ENCODE results near the gene BCLAF1.
"Not testable (repeated sequence)": the region's sequence is repeated elsewhere in the genome, so short reads cannot be mapped to it uniquely, and the experiment has no call there.

The BCLAF1 gene

GRCh38 chr6:136312975-136313374 is 23.3 kb upstream of the BCLAF1 start:
- H3K4me3 ChIP-seq (ENCODE audit: control insufficient read depth, low read depth, low read length), result no peak overlapping the region
- TF ChIP-seq CTCF (IDR thresholded peaks at IDR 0.05; ENCODE audit: control insufficient read depth, insufficient read depth, low read depth, low read length, missing control alignments), result no peak
- no peak for DNase-seq (ENCODE audit: low read depth)

- no peak for TF ChIP-seq CTCF (IDR thresholded peaks at IDR 0.05; ENCODE audit: control insufficient read depth, insufficient read depth, low read depth, low read length, missing control alignments)
- H3K4me3 ChIP-seq (ENCODE audit: control insufficient read depth, low read depth, low read length), result no peak overlapping the region
Observed at GRCh38 chr6:136309729-136310311, 20.2 kb upstream of the BCLAF1 start.

GRCh38 chr6:136309171-136309570 is 19.5 kb upstream of the BCLAF1 start:
- DNase-seq (ENCODE audit: low read depth), result no peak
- TF ChIP-seq CTCF (IDR thresholded peaks at IDR 0.05; ENCODE audit: control insufficient read depth, insufficient read depth, low read depth, low read length, missing control alignments), result no peak
- H3K4me3 ChIP-seq (ENCODE audit: control insufficient read depth, low read depth, low read length), result no peak overlapping the region

More at GRCh38 chr6:136309729-136310311, 20.2 kb upstream of the BCLAF1 start:
- DNase-seq (ENCODE audit: low read depth), result no peak

- not testable (repeated sequence) for H3K4me3 ChIP-seq (ENCODE audit: control insufficient read depth, low read depth, low read length); DNase-seq (ENCODE audit: low read depth)
Observed at GRCh38 chr6:136308469-136308868, 18.8 kb upstream of the BCLAF1 start.

GRCh38 chr6:136307351-136307750 is 17.7 kb upstream of the BCLAF1 start:
- no peak for DNase-seq (ENCODE audit: low read depth)
- H3K4me3 ChIP-seq (ENCODE audit: control insufficient read depth, low read depth, low read length), result no peak overlapping the region
- TF ChIP-seq CTCF (IDR thresholded peaks at IDR 0.05; ENCODE audit: control insufficient read depth, insufficient read depth, low read depth, low read length, missing control alignments), result no peak

- H3K4me3 ChIP-seq (ENCODE audit: control insufficient read depth, low read depth, low read length), result no peak overlapping the region
- TF ChIP-seq CTCF (IDR thresholded peaks at IDR 0.05; ENCODE audit: control insufficient read depth, insufficient read depth, low read depth, low read length, missing control alignments), result no peak
- DNase-seq (ENCODE audit: low read depth), result no peak
Observed at GRCh38 chr6:136306466-136306865, 16.8 kb upstream of the BCLAF1 start.

- TF ChIP-seq CTCF (IDR thresholded peaks at IDR 0.05; ENCODE audit: control insufficient read depth, insufficient read depth, low read depth, low read length, missing control alignments), result no peak
- DNase-seq (ENCODE audit: low read depth), result no peak
- no peak overlapping the region for H3K4me3 ChIP-seq (ENCODE audit: control insufficient read depth, low read depth, low read length)
Observed at GRCh38 chr6:136304410-136304809, 14.8 kb upstream of the BCLAF1 start.

All from AG09309 (cell line).